ENCODE data around the gene GPS1. TPM values are rescaled to one million over a fixed set of nuclear protein-coding genes. Genes with fewer than 3 reads are reported as not detected.

Gene GPS1
- total and polyA plus RNA-seq, 2 experiments from 2014 or later: 136 to 242 TPM

- ATAC-seq (no peak), DNase-seq (ENCODE audit: low spot score) (no peak)
Measured at GRCh38 chr17:82012640-82013295, 38.9 kb upstream of the GPS1 start.

GRCh38 chr17:82013341-82013740, 38.4 kb upstream of the GPS1 start:
- no peaks in the 10 kb centered on the region for H3K9me3 Mint-ChIP-seq
- H3K27ac ChIP-seq (ENCODE audit: low read depth): no peak overlapping the region

More at GRCh38 chr17:82012640-82013295, 38.9 kb upstream of the GPS1 start:
- Mint-ChIP-seq H3K27ac (no peak overlapping the region), H3K9me3 (no peaks in the 10 kb centered on the region), H3K4me1 (no peaks in the 10 kb centered on the region), H3K36me3 (ENCODE audit: low read depth) (no peaks in the 10 kb centered on the region), H3K4me3 (no peak overlapping the region), H3K27me3 (ENCODE audit: insufficient read depth, low read depth, poor library complexity) (peaks cover 6% of the 10 kb centered on the region)
- no peak overlapping the region for H3K27ac ChIP-seq (ENCODE audit: low read depth)
- no peaks in the 10 kb centered on the region for H3K79me2 ChIP-seq (replicated peaks; ENCODE audit: insufficient read depth)
- no peaks in the 10 kb centered on the region for H3K9me2 ChIP-seq (ENCODE audit: insufficient read depth)
- H3K4me3 ChIP-seq: no peak overlapping the region
- no peak overlapping the region for H2AFZ ChIP-seq
- H3K27me3 ChIP-seq (ENCODE audit: insufficient read depth): no peaks in the 10 kb centered on the region
- no peaks in the 10 kb centered on the region for H3F3A ChIP-seq (replicated peaks; ENCODE audit: low read depth)
- no peaks in the 10 kb centered on the region; the same call in 1 of the 2 replicates for H3K4me1 ChIP-seq (ENCODE audit: insufficient read depth)
- H3K36me3 ChIP-seq (ENCODE audit: insufficient read depth): no peaks in the 10 kb centered on the region
- H3K4me2 ChIP-seq: no peak overlapping the region
- TF ChIP-seq REST (IDR thresholded peaks at IDR 0.05; ENCODE audit: unreplicated experiment) (no peak), NANOG (IDR thresholded peaks at IDR 0.05; ENCODE audit: borderline replicate concordance) (no peak), ETS1 (IDR thresholded peaks at IDR 0.05) (no peak), CREB1 (CRISPR knock-in tag; IDR thresholded peaks at IDR 0.05; ENCODE audit: low read depth) (no peak), ZNF331 (CRISPR knock-in tag; IDR thresholded peaks at IDR 0.05; ENCODE audit: low read depth) (no peak)
- H4K20me1 ChIP-seq (replicated peaks; ENCODE audit: insufficient read depth): no peaks in the 10 kb centered on the region

More at GRCh38 chr17:82013341-82013740, 38.4 kb upstream of the GPS1 start:
- H3K27me3 ChIP-seq (ENCODE audit: insufficient read depth): no peaks in the 10 kb centered on the region
- H3K36me3 Mint-ChIP-seq (ENCODE audit: low read depth): peaks cover under 1% of the 10 kb centered on the region; the same call in 1 of the 3 replicates
- no peak overlapping the region for H2AFZ ChIP-seq
- peaks cover 4% of the 10 kb centered on the region for H3K27me3 Mint-ChIP-seq (ENCODE audit: insufficient read depth, low read depth, poor library complexity)
- no peaks in the 10 kb centered on the region for H3K36me3 ChIP-seq (ENCODE audit: insufficient read depth)
- H3K4me1 Mint-ChIP-seq: no peaks in the 10 kb centered on the region
- no peak for ATAC-seq
- H3K79me2 ChIP-seq (replicated peaks; ENCODE audit: insufficient read depth): no peaks in the 10 kb centered on the region
- H3K27ac Mint-ChIP-seq: no peak overlapping the region
- no peaks in the 10 kb centered on the region for H3K9me2 ChIP-seq (ENCODE audit: insufficient read depth)
- no peak overlapping the region for H3K4me2 ChIP-seq
- H4K20me1 ChIP-seq (replicated peaks; ENCODE audit: insufficient read depth): no peaks in the 10 kb centered on the region; the same call in 1 of the 2 replicates
- no peak for DNase-seq (ENCODE audit: low spot score)
- 0 out of 2 replicates have a peak, but pooled peaks cover under 1% of the 10 kb centered on the region for H3F3A ChIP-seq (replicated peaks; ENCODE audit: low read depth)
- no peak overlapping the region for H3K4me3 ChIP-seq
- no peaks in the 10 kb centered on the region; the same call in 1 of the 2 replicates for H3K4me1 ChIP-seq (ENCODE audit: insufficient read depth)
- no peak overlapping the region for H3K4me3 Mint-ChIP-seq
- TF ChIP-seq EZH2phosphoT487 (IDR thresholded peaks at IDR 0.05; ENCODE audit: unreplicated experiment) (no peak), EZH2 (IDR thresholded peaks at IDR 0.05; ENCODE audit: low read depth, unreplicated experiment) (no peak), REST (IDR thresholded peaks at IDR 0.05; ENCODE audit: unreplicated experiment) (no peak), CTCF (conservative IDR thresholded peaks at IDR 0.05; ENCODE audit: low read depth in 2 of 2) (no peak)
